ENCODE results near the gene COX10.

- no peak for TF ChIP-seq CTCF (conservative IDR thresholded peaks at IDR 0.05; ENCODE audit: low read length)
- TF ChIP-seq EZH2phosphoT487 (IDR thresholded peaks at IDR 0.05; ENCODE audit: borderline replicate concordance, low read depth, low read length) = no peak
These were observed 8.7 kb downstream of the COX10 start for GRCh38 chr17:14078027-14078426.

Measured in OCI-LY7 (cell line).